NCI-H82 treated with DMSO at 0.1 percent for 48 hours (cell line): Measurements from ENCODE around the gene SLAMF1.
"Not testable (repeated sequence)": the region's sequence is repeated elsewhere in the genome, so short reads cannot be mapped to it uniquely, and the experiment has no call there.

ENCODE experiments used
- DNase-seq: peaks from one replicate; lab custom pipeline; 2025; ENCODE audit not compliant: unreplicated experiment; lab: John Stamatoyannopoulos, UW

Gene SLAMF1, protein sequence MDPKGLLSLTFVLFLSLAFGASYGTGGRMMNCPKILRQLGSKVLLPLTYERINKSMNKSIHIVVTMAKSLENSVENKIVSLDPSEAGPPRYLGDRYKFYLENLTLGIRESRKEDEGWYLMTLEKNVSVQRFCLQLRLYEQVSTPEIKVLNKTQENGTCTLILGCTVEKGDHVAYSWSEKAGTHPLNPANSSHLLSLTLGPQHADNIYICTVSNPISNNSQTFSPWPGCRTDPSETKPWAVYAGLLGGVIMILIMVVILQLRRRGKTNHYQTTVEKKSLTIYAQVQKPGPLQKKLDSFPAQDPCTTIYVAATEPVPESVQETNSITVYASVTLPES

DNA sequence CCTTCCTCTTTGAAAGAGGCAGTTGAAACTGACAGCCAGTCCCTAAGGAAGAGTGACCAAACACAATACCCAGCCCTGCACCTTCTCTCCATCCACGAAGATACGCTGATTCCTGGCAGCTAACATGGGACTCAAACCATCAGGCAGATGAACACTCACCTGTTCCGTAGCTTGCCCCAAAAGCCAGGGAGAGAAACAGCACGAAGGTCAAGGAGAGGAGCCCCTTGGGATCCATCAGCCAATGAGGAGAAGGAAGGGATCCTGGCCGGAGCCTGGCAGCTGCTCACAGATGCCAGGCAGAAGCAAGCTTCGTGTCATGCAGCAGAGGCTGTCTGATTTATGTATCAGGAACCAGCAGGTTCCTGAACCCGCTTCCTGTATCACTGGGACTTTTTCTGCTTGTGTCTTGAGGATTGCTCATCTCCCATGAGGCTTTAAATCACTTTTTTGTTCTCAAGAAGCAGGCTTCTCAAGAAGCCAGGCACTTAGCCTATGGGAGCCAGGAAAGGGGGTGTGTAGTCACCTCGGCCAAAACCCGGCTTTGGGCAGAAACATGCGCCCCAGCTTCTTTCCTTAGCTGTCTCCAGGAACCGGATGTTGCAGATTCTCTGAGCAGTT lies at the start of gene SLAMF1:
SLAMF1 (minus strand) TSS at position 334 of the 618 bp plus-strand sequence; CDS start at position 235, 99 bp downstream.
- DNase-seq: no peak

DNA sequence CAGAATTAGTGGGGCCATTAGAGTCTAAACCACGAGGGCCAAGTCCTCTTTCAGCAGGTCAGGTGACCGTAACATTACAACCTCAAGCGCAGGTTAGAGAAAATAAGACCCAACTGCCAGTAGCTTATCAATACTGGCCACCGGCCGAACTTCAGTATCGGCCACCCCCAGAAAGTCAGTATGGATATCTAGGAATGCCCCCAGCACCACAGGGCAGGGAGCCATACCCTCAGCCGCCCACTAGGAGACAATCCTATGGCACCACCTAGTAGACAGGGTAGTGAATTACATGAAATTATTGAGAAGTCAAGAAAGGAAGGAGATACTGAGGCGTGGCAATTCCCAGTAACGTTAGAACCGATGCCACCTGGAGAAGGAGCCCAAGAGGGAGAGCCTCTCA lies 45.5 kb upstream of the SLAMF1 start:
- DNase-seq: not testable (repeated sequence)

DNA sequence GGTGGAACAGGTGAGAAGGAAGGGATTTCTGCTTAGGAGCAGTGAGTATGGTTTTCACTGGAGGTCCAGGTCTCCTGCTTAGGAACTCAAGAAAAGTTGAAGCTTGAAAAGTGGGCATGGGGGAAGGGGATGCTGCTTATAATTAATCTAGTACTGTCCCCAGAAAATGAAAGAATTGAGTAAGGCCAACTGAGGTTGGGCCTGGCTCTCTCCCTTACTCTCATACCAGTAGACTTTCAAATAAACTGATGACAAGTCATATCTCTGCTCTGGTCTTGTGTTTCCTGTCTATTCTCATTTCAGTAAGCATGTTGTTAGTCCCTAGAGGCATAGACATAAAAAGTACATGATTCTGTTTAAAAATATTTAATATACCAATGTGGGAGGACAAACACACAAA lies 38.4 kb upstream of the SLAMF1 start:
- no peak for DNase-seq

DNA sequence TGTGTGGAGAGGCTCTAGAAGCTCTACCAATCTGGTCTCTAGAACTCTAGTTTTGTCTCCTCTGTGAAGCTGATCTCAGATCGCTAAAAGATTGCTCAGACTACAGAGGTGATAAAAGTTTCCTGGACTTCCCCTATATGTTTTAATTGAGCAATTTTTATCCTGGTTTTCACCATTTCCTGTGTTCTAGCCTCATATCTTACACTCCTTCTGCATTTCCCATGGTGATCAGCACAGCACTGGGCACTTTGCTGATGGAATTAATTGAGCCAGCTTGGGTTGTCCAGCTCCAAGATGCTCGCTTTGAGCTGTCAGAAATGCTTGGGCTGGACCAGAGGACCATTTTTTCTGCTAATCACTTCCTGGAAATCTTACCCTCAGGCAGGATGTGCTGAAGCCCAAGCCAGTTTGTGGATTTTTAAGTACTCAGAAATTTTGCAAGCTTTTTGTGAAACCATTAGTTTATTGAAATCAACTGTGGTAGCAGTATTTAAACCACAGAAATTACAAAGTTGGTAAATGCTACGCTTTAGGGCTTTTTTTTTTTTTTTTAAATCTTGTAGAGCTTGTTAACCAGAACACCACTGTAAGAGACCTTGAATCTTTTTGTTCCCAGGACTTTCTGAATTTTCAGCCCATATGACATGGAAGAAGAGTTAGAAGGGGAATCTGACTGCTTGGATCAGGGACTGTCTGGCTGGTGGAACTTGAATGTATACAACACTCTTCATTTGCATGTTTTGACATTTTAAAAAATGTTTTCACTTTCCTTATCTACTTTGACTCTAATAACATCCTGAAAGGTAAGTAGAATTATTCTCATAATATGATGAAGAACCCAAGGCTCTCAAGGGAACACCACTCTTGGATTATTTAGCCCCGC lies 36.4 kb upstream of the SLAMF1 start:
- no peak for DNase-seq

DNA sequence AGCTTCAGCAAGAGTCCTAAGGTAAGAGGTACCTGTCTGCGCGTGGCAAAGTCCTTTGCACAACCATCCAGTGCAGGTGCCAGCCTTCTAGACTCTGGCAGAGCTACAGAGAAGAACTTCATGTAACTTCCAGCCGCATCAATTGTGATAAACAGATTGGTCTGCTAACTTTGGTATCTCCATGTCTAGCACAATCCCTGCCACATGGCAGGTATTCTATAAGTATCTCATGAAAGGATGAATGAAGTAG lies 35.0 kb upstream of the SLAMF1 start:
- DNase-seq: no peak

DNA sequence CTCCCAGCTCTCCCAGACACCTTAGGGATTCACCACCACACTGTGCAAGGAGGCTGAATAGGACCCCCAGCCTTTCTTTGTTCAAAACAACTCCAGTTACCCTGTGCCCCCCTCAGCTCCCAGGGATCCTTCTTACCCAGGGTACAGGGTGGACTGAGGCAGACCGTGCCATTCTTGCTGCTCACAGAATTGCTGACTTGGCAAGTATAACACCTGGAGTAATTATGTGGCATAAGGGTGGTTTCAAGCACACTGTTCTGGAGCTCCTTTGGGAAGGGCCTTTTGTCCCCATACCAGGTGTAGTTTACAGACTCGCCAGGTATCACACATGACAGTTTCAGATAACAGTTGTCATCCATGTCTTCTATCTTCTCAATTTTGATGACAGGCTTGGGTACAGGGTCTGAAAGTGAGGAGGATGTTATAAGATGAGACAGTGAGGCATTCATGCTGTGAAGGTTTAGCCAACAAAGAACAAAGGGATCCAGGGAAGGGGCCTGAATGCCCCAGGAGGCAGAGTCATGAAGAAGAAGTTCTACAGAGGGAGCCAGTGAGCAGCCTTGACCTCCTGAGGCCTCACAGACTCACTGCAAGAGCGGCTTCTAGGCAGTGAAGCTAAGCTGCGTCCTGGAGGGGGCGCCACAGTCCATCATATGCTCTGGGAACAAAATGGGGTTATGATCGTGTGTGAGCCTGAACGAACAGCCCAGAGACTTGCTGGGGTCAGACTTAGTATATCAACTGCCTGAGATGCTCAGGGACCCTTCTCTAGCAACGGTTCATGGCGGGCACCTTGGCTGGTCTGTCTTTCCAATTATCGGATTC lies 34.4 kb upstream of the SLAMF1 start:
- peak; percentile 90 for DNase-seq

DNA sequence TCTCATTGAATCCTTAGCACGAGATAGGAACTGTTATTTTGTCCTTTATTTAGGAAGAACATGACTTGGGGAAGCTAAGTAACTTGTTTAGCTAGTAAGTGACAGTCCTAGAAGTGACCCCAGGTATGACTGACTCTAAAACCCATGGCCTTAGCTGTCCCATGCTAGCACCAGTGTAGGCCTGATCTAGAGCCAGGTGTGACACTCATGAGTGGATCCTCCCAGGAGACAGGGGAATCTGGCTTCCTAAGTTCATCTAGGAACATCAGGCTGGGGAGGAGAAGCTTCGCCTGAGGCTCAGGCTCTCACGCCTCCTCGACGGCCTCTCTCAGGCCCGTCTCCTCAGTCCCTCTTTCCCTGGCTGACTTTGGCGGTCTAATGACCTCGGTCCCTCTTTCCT lies 33.6 kb upstream of the SLAMF1 start:
- no peak for DNase-seq

DNA sequence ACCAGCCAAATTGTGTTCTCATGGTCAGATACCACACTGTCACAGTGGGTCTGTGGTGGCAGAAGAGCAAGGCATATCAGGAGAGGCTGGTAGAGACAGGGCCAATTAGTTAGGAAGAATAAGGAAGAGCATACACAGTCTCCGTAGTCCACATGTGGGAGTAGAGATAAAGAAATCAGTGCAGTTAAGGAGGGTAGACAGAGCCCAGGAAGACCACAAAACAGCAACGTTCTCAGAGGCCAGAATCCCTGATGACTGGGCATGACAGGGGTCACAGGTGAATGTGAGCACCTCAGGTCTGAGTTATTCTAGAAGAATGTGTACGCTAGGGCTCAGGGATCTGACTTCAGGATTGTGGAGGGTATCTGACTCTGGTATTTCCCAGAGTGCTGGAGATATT lies 33.0 kb upstream of the SLAMF1 start:
- no peak for DNase-seq

DNA sequence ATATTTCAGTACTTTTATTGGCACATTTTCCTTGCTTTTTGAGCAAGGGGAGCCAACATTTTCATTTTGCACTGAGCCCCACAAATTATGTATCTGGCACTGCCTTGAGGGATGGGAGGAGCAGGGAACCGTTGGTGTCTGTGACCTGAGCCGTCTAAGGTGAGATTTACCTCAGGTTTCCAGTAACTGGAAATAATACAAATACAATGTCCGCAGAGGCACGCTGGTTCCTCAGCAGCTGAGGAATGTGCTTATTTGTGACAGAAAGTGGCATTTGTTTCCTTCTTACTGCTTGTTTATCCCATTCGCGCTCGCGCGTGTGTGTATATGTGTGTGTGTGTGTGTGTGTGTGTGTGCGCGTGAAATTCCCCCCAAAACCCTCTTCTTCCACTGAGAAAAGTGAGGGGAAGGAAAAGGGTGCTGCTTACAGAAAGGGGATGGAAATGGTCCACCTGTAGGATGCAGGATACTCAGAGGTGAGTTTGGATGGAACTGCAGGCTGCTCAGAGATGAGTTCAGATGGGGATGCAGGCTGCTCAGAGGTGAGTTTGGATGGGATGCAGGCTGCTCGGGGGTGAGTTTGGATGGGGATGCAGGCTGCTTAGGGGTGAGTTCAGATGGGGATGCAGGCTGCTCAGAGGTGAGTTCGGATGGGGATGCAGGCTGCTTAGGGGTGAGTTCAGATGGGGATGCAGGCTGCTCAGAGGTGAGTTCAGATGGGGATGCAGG lies 30.2 kb upstream of the SLAMF1 start:
- DNase-seq: no peak

DNA sequence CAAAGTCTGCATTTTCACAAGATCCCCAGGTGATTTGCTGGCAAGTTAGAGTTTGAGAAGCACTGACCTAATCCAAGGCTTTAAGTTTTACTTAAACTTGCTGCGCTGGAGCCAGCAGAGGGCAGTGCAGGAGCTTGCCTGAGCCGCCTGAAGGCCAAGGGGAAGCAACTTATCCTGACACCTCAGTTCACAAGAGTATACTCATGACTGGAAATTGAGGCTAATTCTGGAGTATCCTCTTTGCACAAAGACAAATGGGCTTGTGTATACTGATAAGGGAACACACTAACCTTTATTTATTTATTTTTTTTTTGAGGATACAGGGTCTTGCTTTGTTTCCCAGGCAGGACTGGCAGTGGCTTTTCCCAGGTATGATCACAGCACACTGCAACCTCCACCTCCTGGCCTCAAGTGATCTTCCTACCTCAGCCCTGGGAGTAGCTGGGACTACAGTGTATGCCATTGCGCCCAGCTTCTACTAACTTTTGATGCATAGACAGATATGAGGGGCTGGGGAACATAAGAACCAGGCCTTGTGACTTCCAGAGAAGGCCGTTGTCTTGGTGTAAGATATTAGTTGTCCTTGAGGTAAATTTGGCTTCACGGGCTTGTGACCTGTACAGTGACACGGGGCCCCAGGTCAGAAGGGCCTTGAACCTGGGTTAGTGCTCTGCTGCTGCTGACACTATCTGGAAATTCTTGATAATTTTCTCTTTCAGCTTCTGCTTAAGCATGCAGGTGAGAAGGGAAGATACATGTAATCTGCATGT lies 29.0 kb upstream of the SLAMF1 start:
- DNase-seq: peak; percentile 65

DNA sequence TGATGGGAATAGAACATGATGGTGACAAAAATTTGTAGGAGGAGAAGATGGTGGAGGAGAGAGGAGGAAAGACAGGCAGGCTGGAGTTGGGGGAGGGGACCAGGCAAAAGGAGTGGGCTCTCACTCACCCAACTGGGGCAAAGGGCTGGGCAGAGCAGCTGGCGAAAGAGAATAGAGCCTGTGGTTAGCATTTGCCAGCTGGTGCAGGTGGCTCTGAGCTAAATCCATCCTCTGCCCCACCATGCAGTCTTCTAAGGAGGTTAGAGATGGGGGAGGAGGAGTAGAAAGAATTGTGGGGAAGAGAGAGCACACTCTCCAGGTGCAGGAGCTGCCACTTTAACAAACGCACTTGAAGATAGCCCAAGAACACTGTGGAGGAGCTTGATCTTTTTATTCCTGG lies 27.6 kb upstream of the SLAMF1 start:
- no peak for DNase-seq

DNA sequence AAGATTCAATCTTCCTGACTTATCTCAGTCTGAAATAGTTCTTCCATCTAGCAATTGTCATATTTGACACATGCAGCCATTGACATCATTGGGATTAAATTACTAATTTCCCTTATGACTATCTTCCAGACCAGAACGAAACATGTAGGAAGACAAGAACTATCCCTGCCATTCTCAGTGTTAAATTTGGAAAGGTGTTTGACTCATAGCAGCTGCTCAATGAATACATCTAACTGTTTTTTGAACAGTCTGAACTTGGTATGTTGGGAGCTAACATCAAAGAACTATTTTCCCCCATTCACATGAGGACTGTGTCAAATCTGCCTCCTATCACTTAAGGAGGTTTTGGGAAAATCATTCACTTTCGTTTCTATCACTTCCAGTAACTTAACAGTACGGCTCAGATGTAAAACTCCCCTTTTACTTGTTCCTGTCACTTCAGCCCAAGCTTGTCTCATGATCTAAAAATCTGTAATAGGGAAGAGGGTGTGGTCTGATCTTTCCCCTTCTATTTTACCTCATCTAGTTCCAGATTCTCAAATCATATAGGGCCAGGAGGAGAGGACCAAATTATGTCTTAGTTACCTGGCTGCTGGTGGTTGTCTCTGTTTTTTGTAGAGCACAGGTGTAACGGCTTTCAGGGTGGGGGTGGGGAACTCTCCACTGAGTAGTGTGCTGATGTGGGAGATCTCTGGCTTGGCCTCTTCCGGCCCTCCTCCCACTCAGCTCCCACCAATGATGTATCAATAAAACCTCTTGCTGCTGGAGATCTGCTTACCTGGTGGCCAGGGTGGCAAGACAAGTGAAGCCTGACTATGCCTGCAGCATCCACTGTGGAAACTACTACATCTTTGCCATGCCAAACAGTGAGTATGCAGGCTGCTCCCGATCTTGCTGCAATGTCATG lies 26.2 kb upstream of the SLAMF1 start:
- no peak for DNase-seq

DNA sequence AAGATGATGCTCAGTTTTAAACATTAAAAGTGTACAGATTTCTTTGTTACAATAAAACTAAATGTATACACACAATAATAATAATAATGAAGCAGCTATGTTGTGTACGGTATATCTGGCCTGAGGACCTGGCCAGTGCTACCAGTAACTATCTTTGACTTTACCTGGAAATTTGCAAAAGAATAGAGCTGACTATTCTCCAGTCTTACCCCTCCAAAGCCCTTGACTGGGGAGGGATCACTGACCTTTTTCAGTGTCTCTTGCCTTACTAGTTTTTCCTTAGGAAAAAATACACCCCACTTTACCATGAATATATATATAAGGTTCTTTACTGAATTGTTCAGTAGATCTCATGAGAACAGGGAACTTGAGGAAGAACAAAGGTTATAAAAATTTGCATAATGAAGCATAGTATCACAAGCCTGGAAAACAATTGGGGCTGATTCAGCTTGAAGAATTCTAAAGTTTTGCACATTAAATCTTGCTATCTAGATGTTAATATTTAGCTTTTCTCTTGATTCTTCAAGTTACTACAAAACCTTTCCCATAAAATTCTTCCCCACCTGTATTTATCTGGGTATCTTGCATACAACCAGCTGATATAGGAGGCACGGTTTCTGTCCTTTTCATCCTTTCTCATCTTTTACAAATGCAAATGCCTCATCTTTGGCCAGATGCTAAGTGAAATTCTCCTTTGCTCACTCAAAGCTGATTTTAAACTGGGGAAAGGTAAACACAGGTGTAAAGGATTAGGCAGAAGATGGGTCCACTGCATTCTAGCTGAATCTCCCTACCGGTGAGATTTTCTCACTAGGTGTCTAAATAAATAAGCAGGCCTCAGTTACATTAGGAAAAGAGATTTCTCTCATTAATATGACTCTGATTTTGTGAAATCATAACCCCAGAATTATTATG lies 25.0 kb upstream of the SLAMF1 start:
- no peak for DNase-seq

DNA sequence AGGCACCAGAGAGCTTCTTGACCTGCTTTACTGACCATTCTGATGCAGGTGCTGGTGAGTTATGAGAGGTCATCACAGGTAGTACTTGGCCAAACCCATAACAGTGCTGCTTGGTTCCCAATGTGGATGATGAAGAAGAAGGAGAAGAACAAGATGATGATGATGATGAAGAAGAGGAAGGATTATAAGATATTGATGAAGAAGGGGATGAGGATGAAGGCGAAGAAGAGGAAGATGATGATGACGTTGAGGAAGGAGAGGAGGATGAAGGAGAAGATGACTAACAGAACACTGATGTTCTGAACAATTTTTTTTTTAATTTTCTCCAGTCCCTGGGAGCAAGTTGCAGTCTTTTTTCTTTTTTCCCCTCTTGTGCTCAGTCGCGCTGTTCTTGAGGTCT lies 23.9 kb upstream of the SLAMF1 start:
- DNase-seq: no peak

DNA sequence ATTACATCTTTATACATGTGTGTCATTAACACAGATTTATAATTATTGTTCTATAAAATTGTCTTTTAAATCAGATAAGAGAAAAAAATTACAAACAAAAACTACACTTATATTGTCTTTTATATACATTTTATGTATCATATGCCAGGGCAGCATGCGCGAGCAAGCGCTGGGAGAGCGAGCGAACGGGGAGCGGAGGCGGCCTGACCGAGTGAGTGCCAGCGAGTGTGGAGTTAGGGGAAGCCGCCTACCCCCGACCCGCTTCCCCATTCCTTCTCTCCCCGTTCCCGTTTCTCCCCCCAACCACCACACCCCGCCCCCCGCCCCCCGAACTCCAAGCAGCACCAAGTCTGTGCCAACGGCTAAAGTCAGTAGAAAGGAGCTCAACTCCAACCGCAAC lies 23.0 kb upstream of the SLAMF1 start:
- DNase-seq: no peak

DNA sequence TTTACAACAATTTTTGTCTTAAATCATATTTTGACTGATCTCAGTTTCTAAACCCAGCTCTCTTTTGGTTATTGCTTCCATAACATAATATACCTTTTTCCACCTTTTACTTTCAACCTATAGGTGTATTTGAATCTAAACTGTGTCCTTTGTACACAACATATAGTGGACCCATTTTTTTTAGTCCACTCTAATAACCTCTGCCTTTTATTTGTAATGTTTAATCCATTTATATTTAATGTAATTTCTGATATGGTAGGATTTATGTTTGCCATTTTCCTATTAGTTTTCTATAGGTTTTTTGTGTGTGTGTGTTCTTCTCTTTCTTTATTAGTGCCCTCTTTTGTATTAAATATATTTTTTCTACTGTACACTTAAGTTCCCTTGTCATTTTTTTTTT lies 22.4 kb upstream of the SLAMF1 start:
- DNase-seq: no peak

DNA sequence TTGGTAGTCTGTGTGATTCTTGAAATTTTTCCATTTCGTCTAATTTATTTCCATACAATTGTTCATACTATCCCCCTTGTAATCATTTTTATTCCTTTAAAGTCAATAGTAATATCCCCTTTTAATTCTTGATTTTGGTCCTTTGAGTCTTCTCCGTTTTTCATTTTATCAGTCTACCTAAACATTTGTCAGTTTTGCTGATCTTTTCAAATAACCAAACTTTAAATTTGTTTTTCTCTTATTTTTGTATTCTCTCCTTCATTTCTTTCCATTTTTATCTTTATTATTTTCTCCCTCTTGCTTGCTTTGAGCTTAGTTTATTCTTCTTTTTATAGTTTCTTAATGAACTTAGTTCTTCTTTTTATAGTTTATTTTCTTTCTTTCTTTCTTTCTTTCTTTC lies 21.1 kb upstream of the SLAMF1 start:
- DNase-seq: no peak

DNA sequence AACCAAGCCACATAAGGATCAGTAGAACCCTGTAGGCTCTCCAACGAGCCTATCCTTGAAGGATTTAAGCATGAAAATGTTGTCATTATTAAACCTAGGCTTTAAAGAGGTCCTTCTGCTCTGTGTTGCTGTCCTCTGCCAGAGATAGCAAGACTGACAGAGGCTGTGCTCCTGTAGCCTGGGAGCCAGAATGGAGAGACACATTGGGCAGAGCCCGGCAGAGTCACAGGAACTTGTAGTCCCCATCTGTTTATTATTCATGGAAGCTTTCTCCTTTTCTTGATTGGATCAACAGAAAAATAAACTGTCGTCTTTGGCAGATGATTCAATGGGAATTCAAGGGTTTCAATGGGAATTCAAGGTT lies 19.2 kb upstream of the SLAMF1 start:
- DNase-seq: no peak
